HG02678 (cell line): ENCODE data around the gene HELZ2.

Experiments used
- ATAC-seq: cut with Tn5 transposase; IDR thresholded peaks from one replicate; pipeline ENCODE4 v1.9.1; 2021; ENCODE audit warnings: mild to moderate bottlenecking, moderate library complexity; ENCODE audit not compliant: unreplicated experiment

Gene HELZ2

DNA sequence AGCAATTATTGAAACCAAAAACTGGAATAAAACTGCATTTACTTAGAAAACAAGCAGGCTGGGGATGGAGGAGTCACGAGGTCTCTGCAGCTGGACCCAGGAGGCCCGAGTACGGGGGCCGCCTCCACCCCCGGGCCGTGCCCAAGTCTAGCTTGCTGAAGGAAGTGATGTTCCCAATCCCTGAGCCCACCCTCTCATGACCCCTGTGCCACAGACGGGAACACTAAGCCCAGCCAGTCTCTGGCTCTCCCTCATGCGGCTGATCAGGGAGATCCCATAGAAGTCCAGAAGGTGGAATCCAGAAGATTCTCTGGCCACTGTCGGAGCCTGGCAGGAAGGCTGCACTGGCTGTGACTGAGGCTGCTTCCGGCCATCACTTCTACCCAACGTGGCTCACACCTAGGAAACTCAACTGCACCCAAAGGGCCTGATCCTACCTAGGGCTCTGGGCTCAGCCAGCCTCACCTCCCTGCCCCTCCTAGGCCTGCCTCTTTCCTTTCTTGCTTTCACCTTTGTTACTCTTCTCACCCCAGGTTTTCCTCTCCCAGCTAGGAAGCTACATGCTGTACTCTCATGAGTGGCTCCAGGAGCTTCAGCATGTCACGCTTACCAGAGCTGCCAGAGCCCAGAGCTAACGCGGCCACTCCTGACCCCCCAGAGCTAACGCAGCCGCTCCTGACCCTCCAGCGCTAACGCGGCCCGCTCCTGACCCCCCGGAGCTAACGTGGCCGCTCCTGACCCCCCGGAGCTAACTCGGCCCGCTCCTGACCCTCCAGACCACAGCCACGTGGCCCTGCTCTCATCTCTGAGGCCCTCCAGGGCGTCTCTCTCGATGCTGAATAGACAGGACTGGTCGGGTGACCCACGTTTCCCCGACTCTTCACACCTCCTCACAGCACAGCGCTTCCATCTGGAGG lies 24.7 kb upstream of the HELZ2 start:
- no peak for ATAC-seq

DNA sequence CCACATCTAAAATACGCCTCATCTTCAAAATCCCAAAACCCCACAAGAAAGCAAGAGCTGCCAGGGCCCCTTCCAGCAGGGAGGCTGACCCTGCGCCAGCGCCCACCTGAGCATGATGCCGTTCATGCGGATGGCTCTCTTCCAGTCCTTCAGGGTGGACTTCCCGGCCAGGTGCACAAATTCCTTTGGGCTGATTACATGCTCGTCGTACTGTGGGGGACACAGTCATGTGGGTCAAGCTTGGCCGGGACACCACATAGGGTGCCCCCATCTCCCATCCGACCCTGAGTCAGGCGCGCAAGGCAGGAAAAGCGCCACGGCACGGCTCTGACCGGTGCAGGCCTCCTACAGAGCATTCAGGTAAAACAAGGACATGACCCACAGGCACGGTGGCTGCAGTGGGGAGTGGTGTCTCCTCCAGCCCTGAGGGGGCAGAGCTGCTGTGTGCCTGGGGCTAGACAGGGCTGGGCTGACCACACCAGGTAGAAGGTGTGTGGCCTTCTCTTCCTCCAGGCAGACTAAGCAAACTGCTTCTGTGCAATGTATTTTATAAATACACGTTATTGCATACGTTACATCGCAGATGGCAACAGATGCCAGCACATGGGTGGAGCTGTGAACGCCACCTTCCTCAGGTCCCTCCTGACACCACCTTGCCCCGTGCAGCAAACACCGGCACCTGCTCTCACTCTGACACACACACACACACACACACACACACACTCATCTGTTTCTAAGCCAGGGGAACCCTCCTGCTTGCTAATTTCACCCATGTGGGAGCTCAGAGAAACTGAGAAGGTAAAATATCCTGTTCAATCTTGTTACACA lies 23.8 kb upstream of the HELZ2 start:
- no peak for ATAC-seq

DNA sequence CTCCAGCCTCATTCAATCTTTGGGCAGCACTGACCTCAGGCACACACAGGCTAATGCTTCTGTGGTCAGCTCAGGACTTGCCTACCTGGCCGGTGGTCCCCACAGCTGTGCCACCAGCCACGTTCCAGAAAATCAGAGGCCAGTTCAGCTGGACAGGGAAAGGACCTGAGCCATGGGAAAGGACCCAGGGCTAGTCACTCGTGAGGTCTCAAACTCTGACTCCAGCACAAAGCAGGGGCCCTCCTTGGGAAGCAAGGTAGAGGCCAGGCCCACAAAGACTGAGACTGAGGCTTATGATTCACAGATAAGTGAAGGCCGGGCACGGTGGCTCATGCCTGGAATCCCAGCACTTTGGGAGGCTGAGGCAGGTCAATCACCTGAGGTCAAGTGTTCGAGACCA lies 22.4 kb upstream of the HELZ2 start:
- no peak for ATAC-seq

DNA sequence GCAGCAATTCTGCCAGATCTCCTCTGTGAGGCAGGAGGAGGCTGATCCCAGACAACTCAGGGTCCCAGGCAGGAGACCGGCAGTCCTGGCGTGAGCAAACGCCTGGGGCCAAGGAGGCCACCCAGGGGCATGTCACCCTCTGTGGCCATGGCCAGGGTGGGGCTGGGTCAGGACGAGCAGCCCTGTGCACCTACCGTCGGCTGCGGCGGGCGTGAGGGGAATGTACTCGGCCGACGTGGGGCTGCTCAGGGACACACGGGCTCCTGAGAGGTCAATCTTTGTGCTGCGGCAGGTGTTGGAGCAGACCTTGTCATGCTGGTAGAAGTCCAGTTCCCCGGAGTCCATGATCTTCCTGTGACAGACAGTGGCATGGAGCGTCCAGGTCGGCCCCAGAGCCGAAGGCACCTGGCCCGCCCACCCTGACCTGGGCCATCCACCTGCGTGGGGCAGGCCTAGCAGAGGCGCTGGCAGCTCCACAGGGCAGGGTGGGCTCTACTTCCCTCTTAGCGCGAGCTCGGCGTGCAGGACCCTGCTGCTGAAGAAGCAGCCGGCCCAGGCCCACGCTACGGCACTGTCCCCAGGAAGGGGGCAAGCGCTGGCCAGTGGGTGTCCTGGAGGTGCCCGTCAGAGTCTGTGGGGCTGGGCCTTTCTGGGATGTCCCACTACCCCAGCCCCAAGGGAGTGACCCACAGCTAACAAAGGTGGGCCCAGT lies 21.5 kb upstream of the HELZ2 start:
- ATAC-seq = no peak

DNA sequence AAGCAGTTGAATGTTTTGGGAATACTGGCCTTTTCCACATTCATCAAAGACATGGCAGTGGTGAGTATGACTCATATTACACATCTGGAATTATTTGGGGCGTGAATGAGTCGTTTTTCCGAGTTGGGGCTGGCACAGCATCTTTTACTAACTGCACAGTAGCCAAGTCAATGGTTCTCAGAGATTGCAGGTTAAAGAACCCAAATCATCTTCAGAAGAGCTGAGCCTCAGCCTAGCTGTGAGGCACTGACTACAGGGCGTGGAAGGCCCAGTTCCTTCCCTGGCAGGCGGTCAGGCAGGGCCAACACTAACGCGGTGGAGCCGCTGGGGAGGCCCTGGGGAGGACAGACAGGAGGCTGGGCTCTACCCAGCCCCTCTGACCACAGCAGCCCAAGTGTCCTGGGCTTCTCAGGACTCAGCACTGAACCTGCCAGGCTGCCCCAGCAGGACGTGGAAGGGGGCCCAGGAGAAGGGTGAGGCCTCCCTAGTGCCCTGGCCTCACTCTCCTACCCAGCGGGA lies 20.1 kb upstream of the HELZ2 start:
- no peak for ATAC-seq

DNA sequence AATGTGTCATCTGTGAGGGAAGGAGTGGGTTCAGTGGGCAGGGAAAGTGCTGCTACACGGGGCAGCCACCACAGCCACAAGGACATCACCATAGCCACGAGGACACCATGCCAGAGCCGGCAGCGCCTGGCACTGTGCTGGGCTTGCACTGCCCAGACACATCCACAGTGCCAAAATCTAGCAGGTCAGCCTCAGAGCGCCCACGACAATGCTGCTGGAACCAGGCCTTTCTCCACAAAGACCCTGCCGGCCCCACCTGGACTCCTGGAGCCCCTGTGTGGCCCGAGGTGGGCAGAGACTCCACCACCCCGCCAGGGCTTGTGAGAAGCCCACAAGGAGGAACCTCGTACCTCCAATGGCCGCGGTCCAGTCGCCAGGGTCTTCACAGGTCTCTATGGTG lies 18.6 kb upstream of the HELZ2 start:
- no peak for ATAC-seq

DNA sequence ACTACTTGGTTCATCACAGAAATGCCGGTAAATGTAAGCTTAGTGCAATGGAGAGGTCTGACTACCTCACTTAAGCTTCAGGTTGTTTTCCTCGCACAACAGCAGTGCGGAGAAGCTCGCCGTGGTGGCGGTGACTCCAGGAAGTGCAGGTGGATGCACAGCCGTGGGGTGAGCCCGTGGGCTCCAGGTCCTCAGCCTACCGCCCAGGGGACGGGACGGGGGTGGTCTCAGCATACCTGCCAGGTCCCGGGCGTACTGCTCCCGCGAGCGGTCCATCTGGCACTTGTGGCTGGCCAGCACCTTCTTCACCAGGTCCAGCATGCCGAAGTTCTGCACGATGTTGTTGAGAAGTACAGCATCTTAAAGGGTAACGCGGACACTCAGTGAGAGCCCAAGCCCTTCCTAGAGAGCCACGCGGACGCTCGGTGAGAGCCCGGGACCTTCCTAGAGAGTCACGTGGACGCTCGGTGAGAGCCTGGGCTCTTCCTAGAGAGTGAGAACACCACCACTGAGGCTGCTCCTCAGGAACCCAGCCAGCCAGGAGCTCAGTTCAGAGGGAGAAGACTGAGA lies 17.8 kb upstream of the HELZ2 start:
- ATAC-seq = no peak

DNA sequence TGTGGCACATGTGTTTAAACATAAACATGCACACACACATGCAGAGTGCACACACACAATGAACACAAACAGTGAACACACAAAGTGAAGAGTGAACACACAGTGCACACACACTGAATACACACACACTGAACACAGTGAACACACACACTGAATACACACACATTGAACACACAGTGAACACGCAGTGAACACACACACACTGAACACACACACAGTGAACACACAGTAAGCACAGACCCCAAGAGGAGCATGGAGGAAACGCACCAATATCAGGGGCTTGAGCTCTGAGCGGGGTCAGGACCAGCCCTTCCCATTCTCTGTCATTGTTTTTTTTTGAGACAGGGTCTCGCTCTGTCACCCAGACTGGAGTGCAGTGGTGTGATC lies 17.1 kb upstream of the HELZ2 start:
- ATAC-seq = no peak

DNA sequence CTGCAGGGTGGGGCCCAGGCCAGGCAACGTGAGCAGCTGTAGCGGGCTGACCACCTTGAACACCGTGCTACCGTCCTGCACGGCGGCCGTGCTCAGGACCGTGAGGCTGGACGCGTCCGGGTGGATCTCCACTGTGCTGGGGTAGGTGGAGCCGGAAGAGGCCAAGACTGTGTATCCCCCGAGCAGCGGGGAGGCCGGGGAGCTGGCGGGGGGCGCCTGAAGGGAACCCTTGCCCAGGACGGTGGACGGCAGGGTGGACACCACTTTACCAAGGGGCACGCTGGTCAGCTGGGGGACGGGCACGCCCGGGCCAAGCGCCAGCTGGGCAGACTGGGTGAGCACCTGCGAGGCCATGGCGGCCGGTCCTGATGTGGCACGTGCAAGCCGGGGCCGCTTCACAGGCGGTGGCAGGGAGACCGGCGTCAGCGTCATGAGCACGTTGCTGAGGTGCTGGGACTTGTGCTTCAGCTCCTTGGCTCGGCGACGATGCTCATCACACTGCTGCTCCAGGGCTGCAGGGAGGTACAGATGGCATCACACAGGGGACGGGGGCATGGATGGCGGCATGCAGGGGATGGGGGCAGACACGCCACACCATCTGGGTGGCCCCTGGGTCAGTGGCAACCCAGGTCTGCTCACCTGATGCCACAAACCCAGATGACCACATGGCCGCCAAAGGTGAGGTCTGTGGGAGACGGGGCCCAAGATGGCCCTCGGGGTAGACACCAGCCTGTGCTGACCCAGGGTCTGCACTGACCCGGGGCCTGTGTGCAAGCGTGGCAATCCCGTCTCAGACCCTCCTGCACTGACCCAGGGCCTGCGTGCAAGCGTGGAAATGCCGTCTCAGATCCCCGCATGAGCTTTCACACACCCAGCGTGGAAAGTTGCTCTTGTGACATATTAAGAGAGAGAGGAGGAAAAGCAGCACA lies 16.4 kb upstream of the HELZ2 start:
- no peak for ATAC-seq

DNA sequence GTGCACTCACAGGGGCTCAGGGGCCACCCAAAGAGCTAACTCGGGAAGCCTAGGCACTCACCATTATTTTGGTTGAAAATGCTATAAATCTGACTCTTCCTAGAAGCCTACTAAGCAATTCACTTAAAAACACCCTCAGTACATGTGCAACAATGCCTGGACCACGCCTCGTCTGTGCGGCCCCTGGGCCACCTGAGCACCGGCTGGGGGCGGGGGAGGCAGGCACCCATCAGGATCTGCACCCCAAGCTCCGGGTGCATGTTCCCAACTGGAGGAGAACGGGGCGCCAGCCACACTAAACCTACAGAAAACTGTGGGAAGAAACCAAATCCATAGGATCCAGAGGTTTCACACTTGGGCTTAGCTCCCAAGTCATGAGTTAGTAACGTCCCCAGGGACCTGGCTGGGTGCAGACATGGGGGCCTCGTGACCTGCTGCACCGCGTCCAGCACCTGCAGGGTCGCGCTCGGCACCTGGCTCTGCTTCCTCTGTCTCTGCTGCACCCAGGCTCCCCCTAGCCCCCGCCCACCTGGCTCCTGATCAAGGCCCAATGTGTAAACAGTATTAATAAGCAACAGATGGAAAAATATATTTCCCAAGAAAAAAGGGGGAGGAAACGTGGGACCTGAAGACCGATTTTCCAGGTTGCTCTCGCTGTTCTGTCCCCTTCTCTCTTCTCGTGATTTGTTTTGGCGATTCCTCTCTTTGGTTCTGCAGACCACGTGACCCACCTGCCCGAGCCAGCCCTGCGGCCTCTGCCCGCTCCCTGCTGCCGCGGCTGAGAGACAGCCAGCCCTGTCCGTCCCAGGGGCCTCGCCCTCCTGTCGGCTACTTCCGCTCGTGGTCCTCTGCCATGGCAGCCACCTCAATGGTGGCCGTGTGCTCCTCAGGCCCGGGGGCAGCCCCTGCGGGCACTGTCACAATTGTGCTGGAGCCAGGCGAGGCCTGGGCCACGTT lies 15.5 kb upstream of the HELZ2 start:
- no peak for ATAC-seq

DNA sequence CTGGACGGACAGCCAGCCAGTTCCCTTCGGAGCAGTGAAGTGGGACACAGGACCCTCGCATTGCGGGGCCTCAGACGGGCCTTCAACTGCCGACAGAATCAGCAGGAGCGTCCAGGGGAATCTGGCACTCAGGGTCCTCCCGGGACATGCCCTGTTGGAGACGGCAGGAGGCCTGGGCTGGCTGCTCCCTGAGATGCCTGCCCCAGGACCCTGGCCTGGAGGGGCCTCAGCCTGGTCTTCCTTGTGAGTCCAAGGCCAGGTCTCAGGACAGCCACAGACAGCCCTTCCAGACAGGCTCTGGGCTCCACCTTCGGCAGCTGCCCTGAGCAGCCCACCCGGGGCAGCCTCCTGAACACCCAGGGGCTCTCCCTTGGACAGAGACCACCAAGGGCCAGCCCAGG lies 14.6 kb upstream of the HELZ2 start:
- ATAC-seq = no peak

DNA sequence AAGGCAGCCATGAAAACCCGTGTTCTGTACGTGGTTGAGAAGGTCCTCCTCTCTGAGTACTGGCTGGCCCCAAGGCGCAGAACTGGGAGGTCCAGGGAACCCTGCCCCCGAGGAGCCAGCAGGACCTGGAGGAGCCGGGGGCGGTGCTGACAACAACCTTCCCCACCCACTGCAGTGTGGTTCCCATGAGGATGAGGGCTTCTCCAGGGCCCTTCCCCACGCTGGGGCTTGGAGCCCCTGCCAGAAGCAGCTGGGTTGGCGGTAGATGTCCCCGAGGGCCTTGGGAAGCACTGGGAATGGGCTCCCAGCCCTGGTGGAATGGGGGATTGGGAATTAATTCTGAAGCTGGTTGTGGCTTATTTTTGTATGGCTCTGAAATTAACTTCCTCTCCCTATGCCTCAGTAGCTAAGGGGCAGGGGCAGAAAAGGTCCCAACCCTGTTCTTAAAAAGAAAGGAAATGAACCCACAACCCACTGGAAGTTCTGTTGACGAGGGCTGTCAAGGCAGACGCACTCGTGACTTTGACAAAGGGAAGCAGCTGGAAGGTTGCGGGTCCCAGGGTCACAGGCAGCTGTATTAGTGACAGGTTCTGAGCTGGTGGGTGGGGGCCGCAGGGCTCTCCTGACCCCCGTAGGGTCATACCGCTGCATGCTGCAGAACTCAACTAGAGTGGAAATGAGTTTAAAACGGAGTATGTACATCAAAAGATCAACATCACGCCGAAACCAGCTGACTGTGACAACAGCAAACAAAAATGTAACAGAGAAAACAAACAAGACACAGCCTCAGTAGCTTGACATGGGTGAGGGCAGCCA lies 13.9 kb upstream of the HELZ2 start:
- ATAC-seq = no peak

DNA sequence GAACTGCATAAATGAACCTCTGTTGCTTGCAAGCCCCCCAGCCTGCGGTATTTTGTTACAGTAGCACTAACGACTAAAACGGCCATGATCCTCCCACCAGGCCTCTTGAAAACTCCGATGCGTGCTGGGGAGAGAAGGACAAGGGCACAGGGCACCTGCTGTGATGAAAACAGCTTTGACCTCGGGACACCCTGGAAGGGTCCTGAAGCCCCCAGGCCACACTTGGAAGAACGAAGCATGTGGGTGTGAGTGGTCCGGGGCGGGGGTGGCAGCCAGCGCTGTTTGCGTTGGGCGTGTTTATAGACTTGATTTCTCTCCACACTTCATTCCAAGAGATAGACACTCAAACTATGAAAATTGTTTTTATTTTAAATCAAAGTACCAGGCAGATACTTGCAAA lies 13.2 kb upstream of the HELZ2 start:
- ATAC-seq = no peak

DNA sequence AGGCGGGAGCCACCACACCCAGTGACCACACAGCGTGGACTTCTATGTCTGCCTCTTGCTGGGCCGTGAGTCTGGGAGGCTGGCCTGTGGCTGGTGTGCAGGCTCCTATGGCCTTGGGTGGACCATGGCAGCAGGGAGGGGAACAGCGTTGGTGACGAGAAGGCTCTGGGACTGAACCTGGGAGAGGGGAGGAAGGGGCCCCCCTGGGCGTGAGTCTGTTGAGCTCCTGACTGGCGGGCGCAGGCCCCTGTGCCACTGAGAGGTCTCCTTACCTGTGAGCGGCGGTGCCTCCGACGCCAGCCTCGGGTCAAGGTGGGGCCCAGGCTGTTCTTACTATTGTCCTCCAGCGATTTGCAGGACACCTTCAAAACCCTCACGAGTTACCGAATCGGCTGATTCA lies 12.8 kb upstream of the HELZ2 start:
- no peak for ATAC-seq

DNA sequence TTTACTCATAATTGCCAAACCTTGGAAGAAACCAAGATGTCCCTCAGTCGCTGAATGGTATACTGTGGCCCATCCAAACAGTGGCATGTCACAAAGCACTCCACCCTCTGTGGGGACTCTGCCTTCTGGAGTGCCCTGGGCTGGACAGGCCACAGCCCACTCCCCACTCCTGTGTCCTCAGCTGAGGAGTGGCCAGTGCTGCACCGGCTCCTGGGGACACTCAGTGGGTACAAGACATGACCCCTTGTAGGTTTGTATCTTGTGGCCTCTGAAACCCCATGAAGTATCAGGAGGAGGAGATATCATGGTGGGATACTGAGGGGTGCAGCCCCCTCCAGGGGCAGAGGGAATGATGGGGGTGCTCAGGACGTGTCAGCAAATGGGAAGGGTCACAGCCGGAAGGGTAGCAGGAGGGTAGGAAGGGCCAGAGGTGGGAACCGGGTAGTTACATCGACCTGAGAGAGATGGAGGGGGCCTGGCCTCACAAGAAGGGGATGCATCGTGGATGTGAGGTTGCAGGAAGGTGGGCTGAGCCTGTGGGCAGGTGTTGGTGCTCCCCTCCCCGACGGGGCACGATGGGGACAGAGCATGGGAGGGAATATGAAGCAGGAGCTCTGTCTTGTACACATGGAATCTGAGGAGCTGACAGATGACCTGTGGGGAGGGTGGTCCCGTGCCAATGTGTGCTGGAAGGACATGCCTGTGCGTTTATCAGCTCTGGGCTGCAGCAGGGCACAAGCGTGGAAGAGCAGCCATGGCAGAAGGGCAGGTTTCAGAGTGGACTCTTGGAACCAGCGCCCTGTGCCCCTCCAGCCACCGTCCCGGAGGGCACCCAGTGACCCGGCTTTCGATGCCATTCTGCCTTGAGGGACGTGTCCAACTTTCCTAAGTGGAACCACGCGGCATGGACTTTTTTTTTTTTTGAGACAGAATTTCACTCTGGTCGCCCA lies 11.9 kb upstream of the HELZ2 start:
- ATAC-seq = no peak

DNA sequence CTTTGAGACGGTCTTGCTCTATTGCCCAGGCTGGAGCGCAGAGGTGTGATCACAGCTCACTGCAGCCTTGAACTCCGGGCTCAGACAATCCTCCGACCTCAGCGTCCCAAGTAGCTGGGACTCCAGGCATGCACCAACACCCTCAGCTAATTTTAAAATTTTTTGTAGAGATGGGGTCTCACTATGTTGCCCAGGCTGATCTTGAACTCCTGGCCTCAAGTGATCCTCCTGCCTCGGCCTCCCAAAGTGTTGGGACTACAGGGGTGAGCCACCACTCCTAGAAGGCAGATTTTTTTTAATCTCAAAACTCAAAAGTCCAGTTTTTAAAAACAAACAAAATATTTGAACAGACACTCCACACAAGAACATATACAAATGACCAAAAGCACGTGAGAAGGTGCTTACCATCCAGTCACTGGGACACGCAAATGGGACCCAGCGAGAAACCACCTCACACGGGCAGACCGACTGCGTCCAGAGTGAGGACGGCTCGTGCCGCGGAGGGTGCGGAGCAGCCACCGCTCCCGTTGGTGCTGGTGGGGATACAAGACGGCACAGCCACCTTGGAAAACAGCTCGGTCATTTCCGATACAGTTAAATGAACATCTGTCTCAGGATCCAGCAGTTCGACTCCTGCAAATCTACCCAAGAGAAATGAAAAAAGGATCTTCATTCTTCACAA lies 8.5 kb upstream of the HELZ2 start:
- no peak for ATAC-seq
